ENCODE measurements around the gene TPD52L2. TPM values are rescaled to one million over a fixed set of nuclear protein-coding genes. Genes with fewer than 3 reads are reported as not detected.

Gene TPD52L2
- polyA plus RNA-seq, 2 of the 4 experiments (the other 2 are of a cell fraction), result 86.3 to 99.0 TPM

- FAIRE-seq (no peak), ATAC-seq (no peak)
Measured at GRCh38 chr20:63917811-63918210, 52.7 kb downstream of the TPD52L2 start.

GRCh38 chr20:63919130-63919529 is 54.1 kb downstream of the TPD52L2 start:
- Histone ChIP-seq H3K9me3 (no peaks in the 10 kb centered on the region), H3K4me2 (no peak overlapping the region), H3K4me1 (no peaks in the 10 kb centered on the region), H3K4me3 (no peak overlapping the region), H3K27ac (no peak overlapping the region)
- no peak for TF ChIP-seq SREBF2 (IDR thresholded peaks at IDR 0.05)
- TF ChIP-seq ZC3H11A (IDR thresholded peaks at IDR 0.05), result no peak
- no peak for TF ChIP-seq NFE2L2 (conservative IDR thresholded peaks at IDR 0.05; ENCODE audit: low read length)
- no peak for TF ChIP-seq KDM5A (IDR thresholded peaks at IDR 0.05)
- no peak for TF ChIP-seq FOSL2 (IDR thresholded peaks at IDR 0.05)
- TF ChIP-seq FOSL2 (CRISPR knock-in tag; IDR thresholded peaks at IDR 0.05), result no peak
- TF ChIP-seq ELK1 (IDR thresholded peaks at IDR 0.05; ENCODE audit: low read depth, low read length), result no peak
- no peak for TF ChIP-seq RARB (CRISPR knock-in tag; IDR thresholded peaks at IDR 0.05)
- no peak for TF ChIP-seq RCOR1 (IDR thresholded peaks at IDR 0.05; ENCODE audit: low read depth, low read length)
- no peak for TF ChIP-seq ZFP36 (IDR thresholded peaks at IDR 0.05; ENCODE audit: borderline replicate concordance, partially characterized antibody)
- TF ChIP-seq HOXB13 (CRISPR knock-in tag; IDR thresholded peaks at IDR 0.05; ENCODE audit: low read depth), result no peak
- no peak for TF ChIP-seq CTCF (IDR thresholded peaks at IDR 0.05)
- no peak for TF ChIP-seq TP53 (CRISPR knock-in tag; IDR thresholded peaks at IDR 0.05)
- no peak for TF ChIP-seq GATA3 (IDR thresholded peaks at IDR 0.05; ENCODE audit: borderline replicate concordance)
- no peak for TF ChIP-seq REST (IDR thresholded peaks at IDR 0.05)
- TF ChIP-seq HES2 (IDR thresholded peaks at IDR 0.05), result no peak
- TF ChIP-seq CBX2 (IDR thresholded peaks at IDR 0.05; ENCODE audit: borderline replicate concordance, low read depth), result no peak
- CTCF ChIA-PET, result no interaction called here
- no peak for DNase-seq (ENCODE audit: low read depth in 1 of 2, low spot score in 1 of 2)
- POLR2A ChIA-PET, result no interaction called here
- FAIRE-seq, result no peak
- WGBS (ENCODE audit: missing lambda C conversion rate), result 90% methylated on average over 16 of the region's 19 CpGs
- ATAC-seq, result no peak

More at GRCh38 chr20:63917811-63918210, 52.7 kb downstream of the TPD52L2 start:
- no peak for DNase-seq (ENCODE audit: low read depth in 1 of 2, low spot score in 1 of 2)
- Histone ChIP-seq H3K4me3 (no peak overlapping the region), H3K9me3 (no peaks in the 10 kb centered on the region), H3K4me1 (no peaks in the 10 kb centered on the region), H3K4me2 (no peak overlapping the region), H3K27ac (no peak overlapping the region)
- CTCF ChIA-PET, result interaction anchor here (0.8 to 1.9 kb wide), 3 partner anchors 10 to 56 kb away, joined by 3 to 9 read pairs (median 3); no protein-coding TSS in a partner anchor
- POLR2A ChIA-PET, result no interaction called here
- WGBS (ENCODE audit: missing lambda C conversion rate), result 92% methylated on average over 11 of the region's 11 CpGs
- TF ChIP-seq USF2 (IDR thresholded peaks at IDR 0.05), result no peak
- TF ChIP-seq HOXB5 (CRISPR knock-in tag; IDR thresholded peaks at IDR 0.05), result no peak
- TF ChIP-seq PBX3 (IDR thresholded peaks at IDR 0.05), result no peak
- no peak for TF ChIP-seq CBX8 (IDR thresholded peaks at IDR 0.05)
- TF ChIP-seq ESRRA (IDR thresholded peaks at IDR 0.05; ENCODE audit: borderline replicate concordance, low read length), result no peak
- TF ChIP-seq ELK1 (IDR thresholded peaks at IDR 0.05; ENCODE audit: low read depth, low read length), result no peak
- TF ChIP-seq TFCP2L1 (CRISPR knock-in tag; IDR thresholded peaks at IDR 0.05), result no peak
- no peak for TF ChIP-seq FOSL2 (IDR thresholded peaks at IDR 0.05)
- no peak for TF ChIP-seq FOSL2 (CRISPR knock-in tag; IDR thresholded peaks at IDR 0.05)
- no peak for TF ChIP-seq RAD21 (conservative IDR thresholded peaks at IDR 0.05 in 1 of 2, IDR thresholded peaks at IDR 0.05 in 1 of 2)
- TF ChIP-seq CHD2 (IDR thresholded peaks at IDR 0.05; ENCODE audit: low read length, partially characterized antibody), result no peak
- no peak for TF ChIP-seq HOXB13 (CRISPR knock-in tag; IDR thresholded peaks at IDR 0.05; ENCODE audit: low read depth)
- no peak for TF ChIP-seq HEYL (CRISPR knock-in tag; IDR thresholded peaks at IDR 0.05)

All from A549 (cell line).